Keratinocyte (primary cell): Measurements from ENCODE around the gene CD53. TPM values are rescaled to one million over a fixed set of nuclear protein-coding genes. Genes with fewer than 3 reads are reported as not detected.

Experiments used
- DNase-seq: peaks from one replicate; pipeline ENCODE4 v3.0.0-alpha.2; 2011; ENCODE audit warnings: low read depth, missing footprints, low spot score
- FAIRE-seq: peaks from 2 replicates; lab custom pipeline; 2011; peaks lifted over from hg19 to GRCh38; lab: Jason Lieb, UNC
- H2AFZ ChIP-seq: 2 replicates; pipeline ENCODE4 v1.6.0; 2012; ENCODE audit warnings: low read length, control low read depth, inconsistent platforms; ENCODE audit not compliant: control insufficient read depth
- H3K27ac ChIP-seq: 2 replicates; pipeline ENCODE4 v1.5.1; 2011; ENCODE audit warnings: low read length; ENCODE audit not compliant: control insufficient read depth, insufficient read depth
- H3K27me3 ChIP-seq: 3 replicates; pipeline ENCODE4 v1.6.0; 2011; ENCODE audit warnings: low read length; ENCODE audit not compliant: control insufficient read depth, insufficient read depth; ENCODE audit errors: extremely low read depth
- H3K36me3 ChIP-seq, 2 experiments: 2 replicates in 1 of 2; 3 replicates in 1 of 2; pipeline ENCODE4 v1.5.1; 2011; ENCODE audit warnings: low read length in 2 of 2, mild to moderate bottlenecking in 1 of 2; ENCODE audit not compliant: control insufficient read depth in 2 of 2, insufficient read depth in 2 of 2; ENCODE audit errors: extremely low read depth in 1 of 2
- H3K4me1 ChIP-seq: 3 replicates; pipeline ENCODE4 v1.5.1; 2011; ENCODE audit warnings: low read length; ENCODE audit not compliant: control insufficient read depth, insufficient read depth; ENCODE audit errors: extremely low read depth
- H3K4me2 ChIP-seq: 3 replicates; pipeline ENCODE4 v1.6.0; 2011; ENCODE audit warnings: low read depth, low read length; ENCODE audit not compliant: control insufficient read depth, insufficient read depth; ENCODE audit errors: extremely low read depth
- H3K4me3 ChIP-seq, 3 experiments: fragments of 200-600 bp in 1 of 3; sonication (generic) in 1 of 3; 2 replicates in 2 of 3; 3 replicates in 1 of 3; pipeline ENCODE4 v1.5.1; 2011 to 2016; ENCODE audit warnings: low read length in 3 of 3, mild to moderate bottlenecking in 3 of 3, control low read depth in 2 of 3, inconsistent platforms in 1 of 3, low read depth in 1 of 3, mixed read lengths in 1 of 3, mixed run types in 1 of 3, moderate library complexity in 1 of 3; ENCODE audit not compliant: control insufficient read depth in 2 of 3, insufficient read depth in 2 of 3; ENCODE audit errors: extremely low read depth in 1 of 3
- H3K79me2 ChIP-seq: 2 replicates; pipeline ENCODE4 v1.6.0; 2012; ENCODE audit warnings: low read length; ENCODE audit not compliant: control insufficient read depth, insufficient read depth
- H3K9ac ChIP-seq: 3 replicates; pipeline ENCODE4 v1.6.0; 2011; ENCODE audit warnings: low read length; ENCODE audit not compliant: control insufficient read depth, insufficient read depth; ENCODE audit errors: extremely low read depth
- H3K9me1 ChIP-seq: 3 replicates; pipeline ENCODE4 v1.6.0; 2011; ENCODE audit warnings: low read length; ENCODE audit not compliant: control insufficient read depth, insufficient read depth; ENCODE audit errors: extremely low read depth
- H3K9me3 ChIP-seq: 2 replicates; pipeline ENCODE4 v1.5.1; 2012; ENCODE audit warnings: low read depth, low read length; ENCODE audit not compliant: control insufficient read depth
- H4K20me1 ChIP-seq: 3 replicates; pipeline ENCODE4 v1.6.0; 2011; ENCODE audit warnings: low read length; ENCODE audit not compliant: control insufficient read depth, insufficient read depth; ENCODE audit errors: extremely low read depth
- CTCF ChIP-seq, 3 experiments: IDR thresholded peaks in 1 of 3; conservative IDR thresholded peaks in 1 of 3; optimal IDR thresholded peaks in 1 of 3; 2 replicates in 2 of 3; 3 replicates in 1 of 3; pipeline versions ENCODE3 to v1.5.1; 2011; ENCODE audit warnings: low read length in 3 of 3, mild to moderate bottlenecking in 3 of 3, moderate library complexity in 2 of 3, control low read depth in 1 of 3, inconsistent platforms in 1 of 3; ENCODE audit not compliant: insufficient read depth in 2 of 3; ENCODE audit errors: extremely low read depth in 1 of 3
- EZH2 ChIP-seq: IDR thresholded peaks from one replicate; pipeline ENCODE4 v1.6.1; 2012; ENCODE audit warnings: inconsistent platforms, mild to moderate bottlenecking, low read length, moderate library complexity
- dilution Hi-C: fragments of 300-500 bp; cut with MboI; formaldehyde crosslinking; loops from one replicate; pipeline ENCODE4 v1.7.0; 2020; ENCODE audit warnings: low sequenced_read_pairs; ENCODE audit not compliant: extremely low pct_ligation_motif_present
- polyA plus RNA-seq, 5 experiments: library from polyadenylated mRNA; depleted of rRNA in 3 of 5; stranded (reverse) in 3 of 5; stranded (forward) in 1 of 5; unstranded in 1 of 5; fragments of >200 nt; gene quantifications; 1 replicate in 1 of 5; 2 replicates in 3 of 5; 3 replicates in 1 of 5; pipeline versions ENCODE4 v1.2.1 to v1.2.3, GENCODE V29; 2011 to 2012; ENCODE audit warnings: missing spikeins in 2 of 5, low read depth in 1 of 5, low replicate concordance in 1 of 5

Gene CD53
- polyA plus RNA-seq, 1 donor (not counting 4 experiments of a cell fraction or from before 2014, with no cell fraction given) = 0.09 TPM

- no peaks in the 10 kb centered on the region for H3K9me3 ChIP-seq
- no peaks in the 10 kb centered on the region for H3K36me3 ChIP-seq
- H4K20me1 ChIP-seq = no peaks in the 10 kb centered on the region
- no peaks in the 10 kb centered on the region for H3K79me2 ChIP-seq
- no peaks in the 10 kb centered on the region for H3K9me1 ChIP-seq
- H3K9ac ChIP-seq = no peak overlapping the region
- DNase-seq = no peak
- no peaks in the 10 kb centered on the region for H3K27me3 ChIP-seq
- dilution Hi-C loops = no loop called here
- H3K4me2 ChIP-seq = no peak overlapping the region
- no peak overlapping the region for H3K4me3 ChIP-seq
- no peak for FAIRE-seq
- H3K27ac ChIP-seq = no peak overlapping the region
- no peaks in the 10 kb centered on the region for H3K4me1 ChIP-seq
- TF ChIP-seq EZH2 (no peak), CTCF (optimal IDR thresholded peaks at IDR 0.05 in 1 of 3, IDR thresholded peaks at IDR 0.05 in 1 of 3, conservative IDR thresholded peaks at IDR 0.05 in 1 of 3; ENCODE audit: extremely low read depth in 1 of 3, insufficient read depth in 2 of 3, low read length in 3 of 3) (no peak)
- H2AFZ ChIP-seq = no peak overlapping the region
Measured at GRCh38 chr1:110874324-110875215, 1.6 kb downstream of the CD53 start.

- H3K4me2 ChIP-seq = no peak overlapping the region
- H3K9me3 ChIP-seq = no peaks in the 10 kb centered on the region
- H3K9me1 ChIP-seq = no peaks in the 10 kb centered on the region
- H2AFZ ChIP-seq = no peak overlapping the region
- no peaks in the 10 kb centered on the region for H3K4me1 ChIP-seq
- no peaks in the 10 kb centered on the region for H3K36me3 ChIP-seq
- TF ChIP-seq CTCF (optimal IDR thresholded peaks at IDR 0.05 in 1 of 3, IDR thresholded peaks at IDR 0.05 in 1 of 3, conservative IDR thresholded peaks at IDR 0.05 in 1 of 3; ENCODE audit: extremely low read depth in 1 of 3, insufficient read depth in 2 of 3, low read length in 3 of 3) (no peak), EZH2 (no peak)
- H3K9ac ChIP-seq = no peak overlapping the region
- H3K79me2 ChIP-seq = no peaks in the 10 kb centered on the region
- no peak overlapping the region for H3K4me3 ChIP-seq
- dilution Hi-C loops = no loop called here
- H4K20me1 ChIP-seq = no peaks in the 10 kb centered on the region
- H3K27me3 ChIP-seq = no peaks in the 10 kb centered on the region
- no peak for FAIRE-seq
- H3K27ac ChIP-seq = no peak overlapping the region
- no peak for DNase-seq
Measured at GRCh38 chr1:110875216-110875731, 2.3 kb downstream of the CD53 start.
